ENCODE results near the gene MAD1L1.

GRCh38 chr7:1779445-1779844, 453.3 kb downstream of the MAD1L1 start:
- TF ChIP-seq CTCF (IDR thresholded peaks at IDR 0.05; ENCODE audit: low read depth, low read length, poor library complexity, severe bottlenecking) (no peak), EZH2phosphoT487 (IDR thresholded peaks at IDR 0.05; ENCODE audit: borderline replicate concordance, low read length) (no peak)
